AG08395 (cell line): Measurements from ENCODE around the gene TBC1D10A.

ENCODE experiments used
- DNase-seq: peaks from one replicate; pipeline ENCODE4 v3.0.0; 2012; ENCODE audit warnings: mixed read lengths, low spot score

TBC1D10A gene

GRCh38 chr22:30265823-30266444 is 60.8 kb downstream of the TBC1D10A start:
- DNase-seq = no peak

DNA sequence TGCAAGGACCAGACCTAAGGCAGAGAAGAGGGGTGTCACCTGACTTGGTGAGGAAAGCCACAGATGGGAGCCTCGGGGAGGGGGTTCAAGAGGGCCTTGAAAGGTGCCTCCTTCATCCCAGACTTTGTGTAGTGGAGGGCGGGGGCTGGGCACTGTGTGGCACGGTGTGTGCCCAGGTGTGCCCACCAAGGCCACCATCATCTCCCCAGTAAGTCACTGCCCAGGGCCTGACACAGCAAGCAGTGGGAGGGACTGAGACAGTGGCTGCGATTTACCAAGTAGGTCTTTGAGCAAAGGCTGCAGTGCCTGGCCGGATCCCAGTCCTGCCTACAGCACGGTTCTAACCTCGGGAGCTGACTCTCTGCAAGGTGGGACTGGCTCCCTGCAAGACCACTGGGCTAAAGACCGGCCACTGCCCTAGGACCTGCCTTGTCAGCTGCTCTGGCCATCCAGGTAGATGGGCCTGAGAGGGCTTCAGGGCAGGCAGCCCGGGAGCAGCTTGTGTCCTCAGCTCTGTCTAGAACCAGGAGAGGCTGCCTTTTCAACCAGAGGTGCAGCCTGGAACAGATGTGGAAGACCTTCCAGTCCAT is 61.5 kb downstream of the TBC1D10A start:
- no peak for DNase-seq

DNA sequence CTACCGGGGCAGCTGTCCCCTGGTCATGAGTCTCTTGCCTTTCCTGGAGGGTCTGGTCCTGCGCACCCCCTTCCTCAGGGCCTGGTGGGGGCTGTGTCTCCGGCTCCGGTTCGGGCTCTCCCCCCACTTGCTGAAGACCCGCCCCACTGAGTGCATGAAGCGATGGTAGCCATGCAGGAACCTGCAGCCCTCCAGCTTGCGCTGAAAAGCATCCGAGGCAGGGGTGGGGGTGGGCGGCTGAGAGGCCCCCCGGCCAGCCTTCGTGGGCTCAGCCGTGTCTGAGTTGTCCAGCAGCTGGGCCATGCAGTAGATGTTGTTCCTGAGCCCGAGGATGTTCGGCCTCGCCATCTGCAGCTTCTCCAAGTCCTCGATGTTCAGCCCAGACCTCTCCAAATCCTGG is 62.9 kb downstream of the TBC1D10A start:
- no peak for DNase-seq

- DNase-seq = peak; percentile 73
These were observed 63.6 kb downstream of the TBC1D10A start for GRCh38 chr22:30262917-30263741.

DNA sequence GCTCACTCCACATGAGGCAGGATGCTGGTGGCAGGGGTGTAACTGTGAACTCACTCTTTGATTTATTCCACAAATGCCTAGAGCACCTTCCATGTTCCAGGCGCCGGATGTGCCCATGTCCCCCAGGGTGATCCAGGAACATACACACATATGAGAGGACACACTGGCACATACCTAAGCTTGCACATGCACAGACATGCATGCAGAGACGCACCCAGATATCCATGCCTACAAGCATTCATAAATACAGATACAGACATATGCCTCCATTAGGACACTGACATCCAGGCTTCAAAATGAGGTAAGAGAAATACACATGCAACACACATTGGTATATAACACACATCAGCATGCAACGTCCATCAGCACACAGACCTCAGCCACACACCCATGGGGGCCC is 64.6 kb downstream of the TBC1D10A start:
- DNase-seq = no peak

DNA sequence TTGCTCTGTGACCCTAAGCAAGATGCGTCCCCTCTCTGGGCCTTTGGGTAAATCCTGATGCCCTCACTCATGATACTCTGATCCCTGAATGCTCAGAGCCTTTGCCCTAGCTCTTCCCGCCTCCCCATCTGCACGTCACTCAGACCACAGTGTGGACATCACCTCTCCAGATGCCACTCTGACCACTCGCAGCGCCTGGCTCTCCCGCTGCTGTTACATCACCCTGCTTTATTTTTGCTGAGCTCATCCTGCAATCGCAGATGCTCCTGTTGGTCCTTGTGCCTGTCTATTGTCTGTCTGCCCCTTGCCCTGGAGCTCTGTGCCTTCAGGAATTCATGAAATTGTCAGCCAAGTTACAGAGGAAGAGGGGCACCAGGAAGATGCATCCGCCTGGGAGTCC is 65.6 kb downstream of the TBC1D10A start:
- DNase-seq = no peak

DNA sequence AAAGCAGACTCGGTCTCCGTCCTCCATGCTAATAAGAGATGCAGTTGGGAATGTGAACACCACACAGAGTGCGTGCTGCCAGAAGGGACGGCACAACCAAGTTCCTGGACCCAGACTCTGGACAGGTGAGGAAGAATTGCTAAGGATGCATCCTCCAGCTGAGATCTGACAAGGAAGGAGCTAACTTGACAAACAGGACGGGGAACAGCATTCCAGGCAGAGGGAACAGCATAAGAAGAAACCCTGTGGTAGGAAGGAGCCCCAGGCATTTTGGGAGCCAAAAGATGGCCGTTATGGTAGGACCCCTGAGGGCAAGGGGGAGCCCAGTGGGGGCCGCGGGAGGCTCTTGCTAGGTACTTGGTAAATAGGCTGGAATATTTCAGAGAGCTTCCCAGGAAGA is 66.1 kb downstream of the TBC1D10A start:
- no peak for DNase-seq

- DNase-seq = no peak
These were observed 66.5 kb downstream of the TBC1D10A start for GRCh38 chr22:30260276-30260675.

DNA sequence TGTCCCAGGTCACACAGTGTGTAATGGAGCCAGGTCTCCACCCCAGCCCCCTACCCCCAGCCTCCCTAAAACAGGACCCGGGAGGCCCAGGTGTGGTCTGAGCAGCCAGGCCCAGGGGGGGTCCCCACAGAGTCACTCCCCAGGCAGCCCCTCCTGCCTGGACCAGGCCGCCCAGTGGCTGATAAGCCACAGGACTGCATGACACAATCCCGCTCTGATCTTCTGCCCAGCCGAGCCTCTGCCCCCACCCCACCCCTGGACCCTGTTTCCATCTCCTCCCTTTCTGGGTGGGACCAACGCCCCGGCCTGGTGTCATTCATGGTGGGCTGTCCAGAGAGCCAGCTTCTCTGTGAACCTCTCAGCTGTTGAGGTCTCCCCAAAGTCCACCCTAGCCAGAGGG is 72.4 kb downstream of the TBC1D10A start:
- no peak for DNase-seq

GRCh38 chr22:30253205-30253852 is 73.4 kb downstream of the TBC1D10A start:
- DNase-seq = peak; percentile 26

DNA sequence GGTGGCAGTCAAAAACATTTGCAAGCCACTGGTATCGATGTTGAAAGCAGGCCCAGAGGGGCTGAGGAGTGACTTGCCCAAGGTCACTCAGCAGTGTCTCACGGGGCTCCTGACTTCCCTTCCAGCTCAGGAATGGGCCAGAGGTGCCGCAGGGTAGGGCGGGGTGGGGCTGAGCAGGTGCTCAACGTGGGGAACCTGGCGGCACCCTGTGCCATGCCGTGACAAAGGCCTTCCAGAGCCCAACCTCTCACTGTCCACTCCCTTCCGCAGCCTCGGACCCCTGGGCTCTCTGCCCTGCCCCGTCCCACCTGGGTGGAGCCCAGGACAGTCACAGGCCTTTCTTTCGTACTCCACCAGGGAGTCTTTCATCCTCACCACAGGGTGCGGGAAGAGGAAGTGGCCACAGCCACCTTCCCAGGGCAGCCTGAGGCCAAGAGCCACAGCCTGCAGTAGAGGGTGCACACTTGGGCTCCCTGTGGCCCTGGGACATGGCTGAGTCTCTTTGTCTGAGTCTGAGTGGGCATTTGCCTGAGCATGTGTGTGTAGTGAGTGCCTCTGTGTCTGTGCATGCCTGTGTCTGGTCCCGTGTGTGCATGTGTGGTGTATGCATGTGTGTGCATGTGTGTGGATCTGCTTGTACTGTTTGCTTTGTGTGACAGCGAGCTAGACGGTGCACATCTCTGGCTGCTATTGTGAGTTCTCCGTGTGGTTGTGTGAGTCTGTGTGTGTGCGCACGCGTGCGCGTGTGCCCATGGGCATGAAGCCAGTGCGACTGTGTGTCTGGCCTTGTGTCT is 74.1 kb downstream of the TBC1D10A start:
- DNase-seq = no peak

- no peak for DNase-seq
These were observed 75.0 kb downstream of the TBC1D10A start for GRCh38 chr22:30251711-30252110.

DNA sequence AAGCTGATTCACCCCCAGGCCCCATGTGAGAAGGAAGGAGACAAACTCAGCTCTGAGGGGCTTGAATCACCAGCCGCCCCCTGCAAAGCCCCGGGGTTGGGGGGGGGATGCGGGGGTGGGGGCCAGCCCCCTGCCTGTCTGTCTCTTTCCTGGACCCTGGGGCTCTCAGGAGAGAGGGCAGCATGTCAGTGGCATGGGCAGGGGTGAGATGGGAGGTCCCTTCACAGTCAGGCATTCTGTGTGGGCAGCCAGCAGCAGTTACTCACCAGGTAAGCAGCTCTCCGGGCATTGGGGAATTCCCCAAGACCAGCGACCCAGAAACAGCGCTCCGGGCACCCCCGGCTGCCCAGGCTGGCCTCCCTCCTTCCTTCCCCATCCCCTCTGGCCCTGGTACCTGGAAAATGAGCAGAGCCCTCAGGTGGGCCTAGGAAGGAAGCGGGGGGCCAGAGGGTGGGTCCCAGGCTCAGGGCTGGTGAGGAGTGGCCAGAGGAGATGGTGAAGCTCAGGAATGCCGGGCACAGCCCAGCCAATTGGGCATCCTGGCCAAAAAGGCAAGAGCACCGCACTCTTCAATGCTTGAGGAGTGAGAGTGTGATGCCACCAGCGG is 76.0 kb downstream of the TBC1D10A start:
- DNase-seq = peak; percentile 40

- DNase-seq = no peak
These were observed 76.6 kb downstream of the TBC1D10A start for GRCh38 chr22:30250039-30250565.

DNA sequence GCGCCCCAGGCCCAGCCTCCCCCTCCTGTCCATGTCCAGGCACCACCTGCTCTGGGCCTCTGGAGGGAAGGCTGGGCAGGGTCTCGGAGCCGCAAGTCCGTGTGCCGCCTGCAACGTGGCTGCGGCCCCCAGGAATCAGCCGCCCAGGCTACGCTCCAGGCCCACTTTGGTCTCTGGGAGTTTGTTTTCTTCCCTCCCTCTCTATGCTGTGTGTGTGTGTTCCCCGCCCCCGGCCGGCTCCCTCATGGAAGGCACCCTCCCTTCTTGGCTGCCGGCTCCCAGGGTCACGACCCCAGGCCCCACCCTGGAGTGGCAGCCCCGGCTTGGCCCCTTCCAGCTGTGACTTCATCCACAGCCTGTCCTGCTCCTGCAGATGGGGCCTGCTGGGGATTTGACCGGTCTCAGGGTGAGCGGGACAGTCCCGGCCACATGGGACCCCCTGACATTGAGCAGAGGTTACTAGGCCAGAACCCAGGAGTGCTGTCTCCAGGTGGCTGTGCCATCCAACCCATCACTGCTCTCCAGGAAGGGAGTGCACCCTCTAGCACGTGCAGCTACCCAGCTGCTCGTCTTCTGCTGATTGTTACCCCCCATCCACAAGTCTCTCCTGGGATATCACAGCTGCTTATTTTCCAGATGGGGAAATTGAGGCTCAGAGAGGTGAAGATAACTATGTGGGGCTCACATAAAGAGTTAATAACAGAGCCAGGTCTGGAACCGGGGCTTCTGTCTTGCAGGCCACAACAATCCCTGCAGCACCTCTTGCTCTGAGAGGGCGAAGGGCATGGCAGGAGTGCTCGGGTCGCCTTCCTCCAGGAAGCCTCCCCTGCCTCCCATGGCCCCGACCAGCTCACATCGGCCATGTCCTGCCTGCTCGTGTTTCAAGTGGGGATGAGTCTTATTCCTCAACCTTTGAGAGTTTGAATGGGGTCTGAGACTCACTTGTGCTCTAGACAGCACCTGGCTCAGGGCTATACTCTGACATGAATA is 77.4 kb downstream of the TBC1D10A start:
- no peak for DNase-seq

GRCh38 chr22:30248484-30248883 is 78.3 kb downstream of the TBC1D10A start:
- DNase-seq = no peak

DNA sequence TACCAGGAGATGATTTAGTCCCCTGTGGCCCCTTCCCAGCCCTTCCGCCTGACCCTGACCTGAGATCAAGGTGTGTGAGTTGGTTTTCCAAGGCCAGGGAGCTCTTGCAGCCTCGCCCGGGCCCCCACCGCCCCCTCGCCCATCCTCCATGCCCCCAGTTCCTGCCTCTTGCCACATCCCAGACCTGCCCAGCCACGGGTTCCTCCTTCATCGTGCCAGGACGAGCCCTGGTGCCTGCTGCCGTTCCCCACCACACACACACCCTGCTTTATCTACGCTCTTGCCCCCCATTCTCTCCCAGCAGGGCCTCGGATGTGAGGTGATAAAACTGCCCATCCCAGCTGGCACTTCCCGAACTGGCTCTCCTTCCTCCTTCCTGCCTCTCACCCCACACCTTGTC is 78.8 kb downstream of the TBC1D10A start:
- DNase-seq = no peak

GRCh38 chr22:30247561-30247960 is 79.2 kb downstream of the TBC1D10A start:
- DNase-seq = no peak

- DNase-seq = peak; percentile 66
These were observed 79.8 kb downstream of the TBC1D10A start for GRCh38 chr22:30246814-30247376.
